PC-9 (cell line): ENCODE measurements around the gene NFKBIE. TPM values are rescaled to one million over a fixed set of nuclear protein-coding genes. Genes with fewer than 3 reads are reported as not detected.

ENCODE experiments used
- BruUV-seq: library from RNA; stranded (reverse); fragments of 400-500 nt; replicated peaks from 2 replicates; lab custom pipeline; 2021; lab: Mats Ljungman, UMichigan
- CTCF ChIA-PET: fragments of 300-600 bp; sonication (Branson Sonifier 250); formaldehyde crosslinking; loops from one replicate; lab custom pipeline; 2022; ENCODE audit warnings: antibody characterized with exemption; lab: Charles Lee
- POLR2A ChIA-PET: fragments of 300-600 bp; sonication (Branson Sonifier 250); formaldehyde crosslinking; loops from one replicate; lab custom pipeline; 2022; ENCODE audit warnings: antibody characterized with exemption; ENCODE audit not compliant: unreplicated experiment; lab: Charles Lee
- DNase-seq, 2 experiments: peaks; one replicate each; pipeline versions ENCODE4 v3.0.0 to v3.0.0-alpha.2; 2015 to 2022; ENCODE audit warnings: mixed read lengths in 1 of 2
- H2AFZ ChIP-seq: fragments of 200-600 bp; sonication (generic); 2 replicates; pipeline ENCODE4 v1.8.1; 2017; ENCODE audit warnings: antibody characterized with exemption
- H3F3A ChIP-seq: fragments of 200-600 bp; sonication (generic); 2 replicates; pipeline ENCODE4 v1.8.1; 2017; ENCODE audit warnings: antibody characterized with exemption, mild to moderate bottlenecking, low read depth; ENCODE audit not compliant: insufficient read depth
- H3K27ac ChIP-seq: fragments of 200-600 bp; sonication (generic); 2 replicates; pipeline ENCODE4 v1.6.1; 2016; ENCODE audit warnings: mixed run types
- H3K27me3 ChIP-seq: fragments of 200-600 bp; sonication (generic); 2 replicates; pipeline ENCODE4 v1.6.1; 2016; ENCODE audit warnings: low read depth, mixed run types; ENCODE audit not compliant: insufficient read depth
- H3K36me3 ChIP-seq: fragments of 200-600 bp; sonication (generic); 2 replicates; pipeline ENCODE4 v1.6.1; 2016; ENCODE audit warnings: low read depth, mixed run types
- H3K4me1 ChIP-seq: fragments of 200-600 bp; sonication (generic); replicated peaks from 2 replicates; pipeline ENCODE4 v1.6.1; 2016; ENCODE audit warnings: mixed run types; ENCODE audit not compliant: insufficient read depth
- H3K4me2 ChIP-seq: fragments of 200-600 bp; sonication (generic); 2 replicates; pipeline ENCODE4 v1.6.1; 2017; ENCODE audit warnings: mixed run types
- H3K4me3 ChIP-seq: fragments of 200-600 bp; sonication (generic); 2 replicates; pipeline ENCODE4 v1.6.1; 2016; ENCODE audit warnings: mixed run types
- H3K79me2 ChIP-seq: fragments of 200-600 bp; sonication (generic); 2 replicates; pipeline ENCODE4 v1.6.1; 2017; ENCODE audit warnings: low read depth, mixed run types
- H3K9me2 ChIP-seq: fragments of 200-600 bp; sonication (generic); 2 replicates; pipeline ENCODE4 v1.8.1; 2017; ENCODE audit warnings: mild to moderate bottlenecking; ENCODE audit not compliant: insufficient read depth
- H3K9me3 ChIP-seq: fragments of 200-600 bp; sonication (generic); 2 replicates; pipeline ENCODE4 v1.8.1; 2016; ENCODE audit warnings: low read depth; ENCODE audit not compliant: insufficient read depth
- H4K20me1 ChIP-seq: fragments of 200-600 bp; sonication (generic); 2 replicates; pipeline ENCODE4 v1.8.1; 2017; ENCODE audit not compliant: insufficient read depth
- CTCF ChIP-seq: fragments of 200-600 bp; sonication (generic); conservative IDR thresholded peaks from 2 replicates; pipeline ENCODE4 v1.6.1; 2017; ENCODE audit warnings: mixed run types, antibody characterized with exemption, mild to moderate bottlenecking, moderate library complexity
- EZH2 ChIP-seq: fragments of 200-600 bp; sonication (generic); IDR thresholded peaks from 2 replicates; pipeline ENCODE4 v1.8.0; 2017; ENCODE audit warnings: antibody characterized with exemption, low read depth
- intact Hi-C: fragments of 100-400 bp; cut with micrococcal nuclease; formaldehyde crosslinking; loops from one replicate; pipeline ENCODE4 v1.10.0; 2022; ENCODE audit not compliant: unreplicated experiment
- total RNA-seq: library from RNA; stranded (reverse); gene quantifications from 2 replicates; pipeline ENCODE4 v1.2.3, GENCODE V29; 2021

The NFKBIE gene
- total RNA-seq, 1 experiment from 2014 or later = 7.6 TPM

DNA sequence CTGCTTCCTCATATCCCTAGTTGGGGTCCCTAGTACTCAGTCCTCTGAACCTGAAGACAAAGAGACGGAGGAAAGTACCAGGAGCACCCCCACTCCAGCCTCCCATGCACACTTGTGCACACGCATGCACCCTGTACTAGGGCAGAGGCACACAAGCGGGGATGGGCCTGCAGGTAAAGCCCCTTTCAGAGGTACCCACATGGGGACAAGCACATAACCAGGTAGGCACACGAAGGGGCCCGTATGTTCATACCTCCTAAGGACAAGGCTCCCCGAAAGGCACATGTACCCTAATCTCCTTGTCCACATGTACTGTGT, 6.0 kb upstream of the NFKBIE start:
- ChIA-PET POLR2A (no interaction called here), CTCF (no interaction called here)
- no TSS peak for BruUV-seq
- no peak overlapping the region for H3K4me2 ChIP-seq
- H3K4me3 ChIP-seq = no peak overlapping the region
- no peak overlapping the region for H2AFZ ChIP-seq
- no peak overlapping the region for H3K27ac ChIP-seq
- no peaks in the 10 kb centered on the region for H3K79me2 ChIP-seq
- H3K27me3 ChIP-seq = no peaks in the 10 kb centered on the region; the same call in 1 of the 2 replicates
- H3K4me1 ChIP-seq = no peaks in the 10 kb centered on the region
- peaks cover 12% of the 10 kb centered on the region; the same call in 1 of the 2 replicates for H3F3A ChIP-seq
- H4K20me1 ChIP-seq = no peaks in the 10 kb centered on the region
- TF ChIP-seq EZH2 = no peak
- TF ChIP-seq CTCF = no peak
- H3K36me3 ChIP-seq = no peaks in the 10 kb centered on the region
- DNase-seq = no peak
- no peaks in the 10 kb centered on the region for H3K9me3 ChIP-seq
- intact Hi-C loops = no loop called here
- no peaks in the 10 kb centered on the region for H3K9me2 ChIP-seq

- DNase-seq = no peak
- no peak overlapping the region for H3K4me2 ChIP-seq
These were observed 5.4 kb upstream of the NFKBIE start for GRCh38 chr6:44270526-44271405.

DNA sequence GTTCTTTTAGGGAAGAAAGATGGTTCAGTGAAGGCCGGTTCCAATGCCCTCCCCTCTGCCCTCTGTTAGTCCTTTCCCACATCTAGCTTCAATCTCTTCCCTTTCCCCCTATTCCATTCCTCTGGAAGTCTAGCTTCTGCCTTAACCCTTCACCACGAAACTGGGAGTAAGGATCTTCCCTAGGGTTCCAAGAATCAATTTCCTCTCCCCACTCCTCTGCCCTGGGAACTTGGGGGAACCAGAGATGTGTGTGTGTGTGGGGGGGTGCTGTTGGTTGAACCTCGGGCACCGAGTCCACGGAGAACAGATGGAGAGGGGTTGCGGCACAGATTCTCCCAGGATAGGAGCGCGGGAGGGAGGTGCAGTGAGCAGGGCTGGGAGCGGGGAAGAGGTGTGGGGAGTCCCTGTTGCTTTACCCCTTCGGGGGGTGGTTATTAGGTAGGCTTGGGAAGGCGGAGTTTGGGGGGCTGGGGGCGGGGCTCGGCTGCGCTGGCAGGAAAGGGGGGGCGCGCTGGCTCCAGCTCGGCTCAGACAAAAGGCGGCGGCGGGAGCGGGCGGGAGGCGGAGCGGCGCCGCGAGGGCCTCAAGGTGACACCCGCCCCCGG, 4.7 kb upstream of the NFKBIE start, which contains the start of gene TMEM151B:
Gene TMEM151B, plus strand, starts transcription at position 530 of the 605 bp plus-strand sequence. CDS start 293 bp downstream, outside the sequence.
- ChIA-PET CTCF (no interaction called here), POLR2A (no interaction called here)
- H3K4me3 ChIP-seq = no peak within 1 kb of the TSS
- H3K4me1 ChIP-seq = no peaks in the 10 kb centered on the region
- DNase-seq = no peak
- no peaks in the 10 kb centered on the region for H3K9me3 ChIP-seq
- no peak within 1 kb of the TSS for H3K27ac ChIP-seq
- H3K4me2 ChIP-seq = no peak within 1 kb of the TSS
- TF ChIP-seq CTCF (no peak), EZH2 (no peak)
- H2AFZ ChIP-seq = no peak within 1 kb of the TSS
- intact Hi-C loops = loop anchor here (2.0 to 5.0 kb wide), 3 partner anchors 35 to 187 kb away; partner anchors contain the start of gene CDC5L
- H3K9me2 ChIP-seq = no peaks in the 10 kb centered on the region
- BruUV-seq = no TSS peak
- no peaks in the 10 kb centered on the region for H3K79me2 ChIP-seq
- peaks cover 18% of the 10 kb centered on the region; the same call in 1 of the 2 replicates for H3F3A ChIP-seq
- H3K36me3 ChIP-seq = no peaks in the 10 kb centered on the region
- no peaks in the 10 kb centered on the region for H4K20me1 ChIP-seq
- H3K27me3 ChIP-seq = no peaks in the 10 kb centered on the region; the same call in 1 of the 2 replicates

More at GRCh38 chr6:44270526-44271405, 5.4 kb upstream of the NFKBIE start:
- no peaks in the 10 kb centered on the region for H3K36me3 ChIP-seq
- no peaks in the 10 kb centered on the region for H3K79me2 ChIP-seq
- H3K27ac ChIP-seq = no peak overlapping the region
- H3K27me3 ChIP-seq = no peaks in the 10 kb centered on the region; the same call in 1 of the 2 replicates
- no peak for TF ChIP-seq EZH2
- no peak for TF ChIP-seq CTCF
- intact Hi-C loops = no loop called here
- no peaks in the 10 kb centered on the region for H3K4me1 ChIP-seq
- H3K4me3 ChIP-seq = no peak overlapping the region
- peaks cover 16% of the 10 kb centered on the region; the same call in 1 of the 2 replicates for H3F3A ChIP-seq
- H3K9me3 ChIP-seq = no peaks in the 10 kb centered on the region
- no peak overlapping the region for H2AFZ ChIP-seq
- ChIA-PET POLR2A (no interaction called here), CTCF (no interaction called here)
- H4K20me1 ChIP-seq = no peaks in the 10 kb centered on the region
- no TSS peak for BruUV-seq
- no peaks in the 10 kb centered on the region for H3K9me2 ChIP-seq
